HL-60 (cell line): Measurements from ENCODE around the gene ZNF319.
A peak's percentile ranks its signal among the peaks of the same experiment; 100 is the strongest.

Experiments
- DNase-seq, 2 experiments: peaks; one replicate each; pipeline ENCODE4 v3.0.0-alpha.2; 2010 to 2020; ENCODE audit warnings: low read depth in 1 of 2, low spot score in 1 of 2
- H3K27ac ChIP-seq: fragments of 250-450 bp; sonication (Bioruptor Pico); replicated peaks from 2 replicates; pipeline ENCODE4 v1.5.1; 2020; ENCODE audit warnings: mild to moderate bottlenecking, moderate library complexity
- H3K27me3 ChIP-seq: fragments of 250-450 bp; sonication (Bioruptor Pico); 2 replicates; pipeline ENCODE4 v1.5.1; 2021; ENCODE audit warnings: mild to moderate bottlenecking, moderate library complexity; ENCODE audit not compliant: insufficient read depth, poor library complexity, severe bottlenecking
- H3K4me3 ChIP-seq: replicated peaks from 2 replicates; pipeline ENCODE4 v1.5.1; 2011; ENCODE audit warnings: mild to moderate bottlenecking, control low read depth, low read length; ENCODE audit not compliant: insufficient read depth
- GABPA ChIP-seq: IDR thresholded peaks from 2 replicates; pipeline ENCODE4 v1.6.1; 2012; ENCODE audit warnings: low read depth
- POLR2AphosphoS5 ChIP-seq: IDR thresholded peaks from 2 replicates; pipeline ENCODE4 v1.6.1; 2012; ENCODE audit warnings: low read depth
- REST ChIP-seq: IDR thresholded peaks from 2 replicates; pipeline ENCODE4 v1.6.1; 2012; ENCODE audit warnings: low read depth; ENCODE audit not compliant: insufficient replicate concordance
- SPI1 ChIP-seq: IDR thresholded peaks from 2 replicates; pipeline ENCODE4 v1.6.1; 2012; ENCODE audit warnings: low read depth, mild to moderate bottlenecking, borderline replicate concordance
- TF ChIP-seq, protein P1 (sequence below): IDR thresholded peaks from one replicate; pipeline ENCODE4 v1.5.1; 2011; ENCODE audit warnings: low read length, control low read depth, inconsistent platforms; ENCODE audit not compliant: insufficient read depth

The ZNF319 gene

DNA sequence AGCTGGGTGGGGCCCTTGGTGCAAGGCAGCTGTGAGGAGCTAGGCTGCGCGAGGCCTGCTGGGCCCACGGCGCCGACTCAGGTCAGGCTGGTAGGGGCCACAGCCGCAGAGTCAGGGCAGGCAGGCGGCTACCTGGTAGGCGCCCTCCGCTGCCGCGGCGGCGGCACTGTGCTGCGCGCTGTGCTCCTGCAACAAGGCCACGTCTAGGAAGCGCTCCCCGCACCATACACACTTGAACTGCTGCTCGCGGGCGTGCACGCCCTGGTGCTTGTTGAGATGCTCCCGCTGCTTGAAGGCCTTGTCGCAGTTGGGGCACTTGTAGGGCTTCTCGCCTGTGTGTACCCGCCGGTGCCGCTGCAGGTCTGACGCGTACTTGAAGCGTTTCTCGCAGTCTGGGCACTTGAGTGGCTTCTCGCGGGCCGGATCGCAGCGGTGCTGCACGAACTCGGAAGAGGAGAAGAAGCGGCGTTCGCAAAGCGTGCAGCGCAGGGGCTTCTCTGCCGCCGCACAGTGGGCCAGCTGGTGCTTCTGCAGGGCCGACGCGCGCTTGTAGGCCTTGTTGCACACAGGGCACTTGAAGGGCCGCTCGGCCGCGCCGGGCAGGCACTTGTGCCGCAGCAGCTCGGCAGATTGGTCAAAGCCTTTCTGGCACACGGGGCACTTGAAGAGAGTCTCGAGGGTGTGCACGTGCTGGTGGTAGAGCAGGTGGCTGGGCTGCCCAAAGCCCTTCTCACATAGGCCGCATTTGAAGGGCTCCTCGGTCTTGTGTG is 3.9 kb downstream of the ZNF319 start:
- no peak for TF ChIP-seq SPI1
- TF ChIP-seq, protein P1, sequence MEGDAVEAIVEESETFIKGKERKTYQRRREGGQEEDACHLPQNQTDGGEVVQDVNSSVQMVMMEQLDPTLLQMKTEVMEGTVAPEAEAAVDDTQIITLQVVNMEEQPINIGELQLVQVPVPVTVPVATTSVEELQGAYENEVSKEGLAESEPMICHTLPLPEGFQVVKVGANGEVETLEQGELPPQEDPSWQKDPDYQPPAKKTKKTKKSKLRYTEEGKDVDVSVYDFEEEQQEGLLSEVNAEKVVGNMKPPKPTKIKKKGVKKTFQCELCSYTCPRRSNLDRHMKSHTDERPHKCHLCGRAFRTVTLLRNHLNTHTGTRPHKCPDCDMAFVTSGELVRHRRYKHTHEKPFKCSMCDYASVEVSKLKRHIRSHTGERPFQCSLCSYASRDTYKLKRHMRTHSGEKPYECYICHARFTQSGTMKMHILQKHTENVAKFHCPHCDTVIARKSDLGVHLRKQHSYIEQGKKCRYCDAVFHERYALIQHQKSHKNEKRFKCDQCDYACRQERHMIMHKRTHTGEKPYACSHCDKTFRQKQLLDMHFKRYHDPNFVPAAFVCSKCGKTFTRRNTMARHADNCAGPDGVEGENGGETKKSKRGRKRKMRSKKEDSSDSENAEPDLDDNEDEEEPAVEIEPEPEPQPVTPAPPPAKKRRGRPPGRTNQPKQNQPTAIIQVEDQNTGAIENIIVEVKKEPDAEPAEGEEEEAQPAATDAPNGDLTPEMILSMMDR = no peak
- Histone ChIP-seq H3K27ac (no peak overlapping the region), H3K27me3 (no peaks in the 10 kb centered on the region), H3K4me3 (no peak overlapping the region)
- DNase-seq = no peak

DNA sequence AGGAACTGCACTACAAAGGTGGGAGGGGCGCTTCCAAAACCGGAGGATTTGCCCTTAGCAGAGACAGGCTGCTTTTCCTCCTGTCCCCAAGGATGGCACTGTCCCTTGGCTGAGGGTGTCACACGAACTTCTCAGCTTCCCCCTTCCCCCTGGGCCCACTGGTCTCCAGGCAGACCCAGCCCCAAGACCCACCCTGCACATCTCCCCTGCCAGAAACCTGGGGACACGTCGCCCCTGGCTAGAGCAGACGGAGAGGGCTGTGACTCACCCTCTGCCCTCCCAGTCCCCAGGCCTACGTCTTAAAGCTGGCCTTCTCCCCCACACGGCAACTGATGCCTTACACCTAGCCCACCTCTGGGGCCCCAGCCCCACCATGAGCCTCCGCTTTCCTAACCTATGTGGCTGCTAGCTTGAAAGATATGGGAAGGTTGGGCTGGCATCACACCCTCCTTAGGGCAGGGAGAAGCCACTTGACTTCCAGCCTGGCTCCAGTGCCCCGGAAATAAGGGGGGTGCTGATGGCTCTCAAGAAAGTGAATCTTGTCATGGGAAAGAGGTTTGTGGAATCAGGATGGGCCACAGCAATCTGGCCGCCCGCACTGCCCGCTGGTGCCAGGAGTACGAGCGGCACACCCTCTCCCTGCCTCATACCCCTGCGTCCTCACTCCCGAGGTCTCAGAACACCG is 4.6 kb downstream of the ZNF319 start:
- TF ChIP-seq GABPA (no peak), SPI1 (no peak), REST (no peak), POLR2AphosphoS5 (no peak)
- TF ChIP-seq, protein P1 = no peak
- H3K4me3 ChIP-seq = no peak overlapping the region
- no peak for DNase-seq
- H3K27ac ChIP-seq = no peak overlapping the region
- H3K27me3 ChIP-seq = no peaks in the 10 kb centered on the region

GRCh38 chr16:57994778-57995177 is 5.7 kb downstream of the ZNF319 start:
- H3K4me3 ChIP-seq = no peak overlapping the region
- peak in 1 of 2 experiments; percentile 88 for DNase-seq
- H3K27me3 ChIP-seq = no peaks in the 10 kb centered on the region
- no peak overlapping the region; the same call in 1 of the 2 replicates for H3K27ac ChIP-seq
- TF ChIP-seq SPI1 = peak; percentile 51; the same call in 1 of the 2 replicates
- TF ChIP-seq GABPA = no peak
- TF ChIP-seq, protein P1 = peak; percentile 18
- TF ChIP-seq REST = no peak
- TF ChIP-seq POLR2AphosphoS5 = no peak
